HG02763 (cell line): Measurements from ENCODE around the gene STX2.

ENCODE experiments used
- ATAC-seq: cut with Tn5 transposase; IDR thresholded peaks from one replicate; pipeline ENCODE4 v1.9.1; 2021; ENCODE audit warnings: mild to moderate bottlenecking, moderate library complexity; ENCODE audit not compliant: unreplicated experiment

The STX2 gene

DNA sequence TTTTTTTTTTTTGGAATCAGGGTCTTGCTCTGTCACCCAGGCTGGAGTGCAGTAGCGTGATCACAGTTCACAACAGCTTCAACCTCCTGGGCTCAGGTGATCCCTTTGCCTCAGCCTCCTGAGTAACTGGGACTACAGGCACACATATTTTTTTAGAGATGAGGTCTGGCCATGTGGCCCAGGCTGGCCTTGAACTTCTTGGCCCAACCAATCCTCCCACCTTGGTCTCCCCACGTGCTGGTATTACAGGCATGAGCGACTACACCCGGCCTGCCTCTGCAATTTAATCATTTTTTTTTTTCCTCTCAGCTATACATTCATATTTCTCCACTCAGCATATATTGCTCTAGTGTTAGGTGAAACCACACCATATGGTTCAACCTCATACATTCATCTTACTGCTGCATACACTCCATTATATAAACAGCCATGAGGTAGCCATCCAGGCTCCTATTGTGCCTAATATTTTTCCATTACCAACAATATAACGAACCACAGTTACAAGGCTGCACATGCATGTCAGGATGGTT is 7.1 kb downstream of the STX2 start:
- no peak for ATAC-seq

DNA sequence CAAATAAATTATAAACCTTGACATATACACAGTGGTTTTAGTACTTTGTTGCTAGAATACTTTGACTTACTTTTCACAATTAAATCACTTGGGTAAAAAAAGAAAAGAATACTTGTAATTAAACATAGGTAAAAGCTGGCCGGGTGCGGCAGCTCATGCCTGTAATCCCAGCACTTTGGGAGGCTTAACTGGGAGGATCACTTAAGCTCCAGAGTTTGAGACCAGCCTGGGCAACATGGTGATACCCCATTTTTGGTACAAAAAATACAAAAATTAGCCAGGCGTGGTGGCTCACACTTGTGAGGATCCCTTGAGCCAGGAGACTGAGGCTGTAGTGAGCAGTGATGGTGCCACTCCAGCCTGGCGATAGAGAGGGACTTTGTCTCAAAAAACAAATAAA is 7.8 kb downstream of the STX2 start:
- ATAC-seq = no peak

GRCh38 chr12:130830246-130830551 is 8.9 kb downstream of the STX2 start:
- ATAC-seq = no peak

- ATAC-seq = no peak
Measured at GRCh38 chr12:130829391-130830245, 9.4 kb downstream of the STX2 start.

DNA sequence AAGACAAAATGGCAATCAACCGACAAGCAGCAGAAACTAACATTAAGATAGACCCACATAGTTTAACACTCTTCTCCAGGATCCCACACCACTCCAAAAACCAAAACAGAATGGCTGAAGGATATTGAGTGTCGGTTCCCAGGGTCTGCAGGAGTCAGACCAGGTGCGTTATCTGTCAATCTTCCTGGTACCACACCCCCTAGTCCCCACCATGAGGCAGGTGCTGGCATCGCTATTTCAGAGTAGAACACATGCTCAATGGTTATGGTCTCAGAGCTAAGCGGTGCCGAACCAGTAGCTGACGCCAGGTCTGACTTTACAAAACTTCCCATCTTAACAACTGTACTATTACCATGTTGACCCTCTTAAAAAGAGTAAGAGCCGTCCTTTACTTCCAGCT is 10.2 kb downstream of the STX2 start:
- ATAC-seq = no peak

- no peak for ATAC-seq
Measured at GRCh38 chr12:130827432-130827831, 11.6 kb downstream of the STX2 start.

DNA sequence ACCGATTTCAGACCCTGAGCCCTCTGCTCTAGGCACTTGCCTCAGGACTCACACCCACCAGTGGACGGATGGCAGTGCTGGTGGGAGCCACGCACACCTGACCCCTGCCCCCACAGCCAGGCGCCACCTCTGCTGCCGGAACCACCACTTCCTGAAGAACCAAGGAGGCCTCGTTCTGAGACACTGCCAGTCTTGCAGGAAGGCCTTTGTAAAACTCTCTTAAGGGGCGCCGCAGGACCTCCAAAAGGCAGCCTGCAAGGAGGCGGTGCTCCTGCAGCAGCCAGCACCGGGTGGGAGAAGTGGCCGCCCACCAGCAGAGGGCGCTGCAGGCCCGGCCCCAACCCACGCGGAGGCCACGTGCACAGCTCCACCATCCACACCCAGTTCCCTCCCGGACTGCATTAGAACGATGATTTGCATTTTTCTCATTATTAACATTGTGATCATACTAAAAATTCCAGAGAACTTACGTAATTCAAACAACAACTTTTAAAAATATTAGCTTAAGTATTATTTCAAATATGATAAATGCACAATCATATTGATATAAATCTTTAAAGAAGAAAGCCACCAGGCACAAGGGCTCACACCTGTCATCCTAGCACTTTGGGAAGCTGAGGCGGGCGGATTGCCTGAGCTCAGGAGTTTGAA is 12.8 kb downstream of the STX2 start:
- no peak for ATAC-seq

GRCh38 chr12:130825771-130826150 is 13.3 kb downstream of the STX2 start:
- no peak for ATAC-seq

GRCh38 chr12:130819681-130820080 is 19.4 kb downstream of the STX2 start:
- no peak for ATAC-seq

DNA sequence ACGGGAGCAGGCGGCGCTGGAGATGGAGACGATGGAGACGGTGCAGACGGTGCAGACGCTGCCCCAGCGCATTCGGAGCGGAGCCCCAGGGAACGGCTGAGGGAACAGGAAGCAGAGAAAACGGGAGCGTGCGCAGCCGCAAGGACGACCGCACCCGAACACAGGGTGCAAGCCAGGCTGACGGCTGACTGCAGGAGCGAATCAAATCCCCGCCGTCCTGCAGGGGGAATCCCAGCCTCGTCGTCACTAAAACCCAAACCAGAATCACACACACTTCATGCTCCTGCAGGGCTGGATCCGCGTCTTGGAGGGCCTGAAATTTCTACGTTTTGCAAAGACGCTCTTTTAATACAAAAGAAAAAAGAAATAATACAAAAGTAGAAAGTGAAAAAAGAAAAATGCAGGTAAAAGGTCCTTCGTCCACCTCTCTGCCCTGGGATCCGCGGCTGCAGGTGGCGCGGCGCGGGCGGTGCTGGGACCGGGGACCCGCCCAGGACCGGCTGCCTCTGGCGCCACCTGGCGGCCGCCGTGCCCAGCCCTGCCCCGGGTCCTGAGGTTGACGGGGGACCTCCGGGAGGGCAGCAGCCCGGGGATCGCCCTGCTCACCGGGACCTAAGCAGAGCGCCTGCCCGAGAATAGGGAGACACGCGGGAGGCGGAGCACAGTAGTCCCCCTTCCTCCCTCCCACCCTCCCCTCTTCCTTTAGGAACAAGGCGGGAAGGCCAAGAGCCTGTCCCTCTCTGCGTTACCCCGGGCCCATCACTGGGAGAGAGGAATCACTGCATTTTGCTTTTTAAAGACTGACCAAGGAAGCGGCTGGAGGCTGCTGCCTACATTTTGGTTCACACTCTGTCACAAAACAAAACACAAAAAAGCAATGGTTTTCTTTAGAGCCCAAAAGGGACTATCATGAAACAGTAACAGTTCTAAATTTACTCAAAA is 20.1 kb downstream of the STX2 start:
- ATAC-seq = peak; percentile 81

DNA sequence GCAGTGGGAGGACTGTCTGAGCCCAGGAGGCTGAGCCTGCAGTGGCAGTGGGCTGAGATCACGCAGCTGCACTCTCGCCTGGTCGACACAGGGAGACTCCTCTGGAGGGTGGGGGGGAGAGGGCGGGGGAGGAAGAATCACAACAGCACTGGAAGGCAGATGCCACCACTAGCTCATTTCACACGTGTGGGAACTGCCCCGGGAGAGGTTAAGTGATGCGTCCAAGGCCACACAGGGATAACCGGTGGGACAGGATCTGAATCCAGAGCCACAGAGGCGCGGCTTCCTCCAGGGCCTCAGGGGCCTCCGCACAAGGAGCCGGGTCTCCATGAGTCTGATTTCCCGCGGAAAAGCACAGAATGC is 20.8 kb downstream of the STX2 start:
- ATAC-seq = peak; percentile 2

DNA sequence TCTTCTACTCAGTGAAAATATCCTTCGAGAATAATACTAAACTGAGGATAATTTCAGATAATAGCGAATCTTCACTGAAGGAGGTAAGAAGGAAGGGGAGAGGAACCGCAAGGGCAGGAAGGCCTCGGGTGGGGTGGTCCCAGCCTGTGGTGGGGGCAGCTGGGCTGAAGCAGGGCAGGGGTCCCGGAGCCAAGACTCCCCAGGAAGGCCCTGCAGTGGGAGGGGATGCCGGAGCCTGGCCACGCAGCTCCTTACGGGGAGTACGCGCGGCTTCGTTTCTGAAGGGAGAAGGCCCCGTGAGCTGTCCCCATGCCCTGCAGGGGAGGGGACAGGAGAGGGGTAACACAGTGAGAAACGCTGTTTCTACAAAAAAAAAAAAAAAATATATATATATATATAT is 21.2 kb downstream of the STX2 start:
- ATAC-seq = no peak

DNA sequence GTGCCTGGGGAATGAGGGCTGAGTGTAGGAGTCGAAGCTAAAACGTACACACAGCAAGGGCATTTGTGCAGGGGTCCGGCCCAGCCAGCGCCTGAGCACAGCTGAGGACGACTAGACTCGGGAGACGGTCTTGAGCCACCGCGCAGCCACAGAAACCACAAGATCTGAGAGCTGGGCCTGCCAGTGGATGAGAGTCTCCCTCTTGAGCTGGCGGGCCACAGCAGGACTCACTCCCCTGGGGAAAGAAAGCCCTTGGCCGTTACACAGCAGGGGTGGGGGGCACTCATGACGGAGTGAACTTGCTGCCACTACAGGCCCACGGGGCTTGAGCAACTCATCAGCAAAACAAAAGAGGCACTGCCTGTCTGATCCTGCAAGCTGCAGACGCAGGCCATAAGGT is 23.0 kb downstream of the STX2 start:
- no peak for ATAC-seq

DNA sequence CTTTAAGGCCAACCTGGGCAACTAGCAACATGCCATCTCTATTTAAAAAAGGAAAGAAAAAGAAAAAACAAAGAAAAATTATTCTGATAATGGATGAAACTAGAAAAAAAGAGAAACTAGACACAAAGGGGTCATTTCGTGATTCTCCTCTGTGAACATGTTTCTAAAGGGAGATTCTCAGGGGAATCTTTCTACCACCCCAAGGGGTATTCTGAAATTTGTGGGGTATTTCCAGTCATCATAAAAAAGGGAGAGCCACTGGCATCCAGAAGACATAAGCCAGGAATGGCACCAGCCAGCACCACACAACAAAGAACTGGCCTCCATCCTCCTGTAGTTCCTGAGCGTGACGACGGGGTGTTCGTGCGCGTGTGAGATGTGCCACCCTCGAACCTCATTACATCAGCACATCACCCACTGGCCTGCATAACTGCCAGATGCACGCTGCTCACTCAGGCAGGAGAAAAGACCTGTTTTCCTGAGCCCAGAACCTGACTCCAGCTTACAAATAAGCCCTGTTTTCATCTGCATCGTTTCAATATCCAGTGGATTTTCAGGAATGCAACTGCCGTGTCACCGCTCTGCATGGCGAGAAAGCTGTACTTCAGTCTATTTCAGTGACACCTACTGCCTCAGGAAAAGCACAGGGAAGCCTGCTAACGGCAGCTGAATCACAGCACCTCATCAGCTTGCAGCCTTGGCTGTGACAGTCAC is 23.9 kb downstream of the STX2 start:
- no peak for ATAC-seq

DNA sequence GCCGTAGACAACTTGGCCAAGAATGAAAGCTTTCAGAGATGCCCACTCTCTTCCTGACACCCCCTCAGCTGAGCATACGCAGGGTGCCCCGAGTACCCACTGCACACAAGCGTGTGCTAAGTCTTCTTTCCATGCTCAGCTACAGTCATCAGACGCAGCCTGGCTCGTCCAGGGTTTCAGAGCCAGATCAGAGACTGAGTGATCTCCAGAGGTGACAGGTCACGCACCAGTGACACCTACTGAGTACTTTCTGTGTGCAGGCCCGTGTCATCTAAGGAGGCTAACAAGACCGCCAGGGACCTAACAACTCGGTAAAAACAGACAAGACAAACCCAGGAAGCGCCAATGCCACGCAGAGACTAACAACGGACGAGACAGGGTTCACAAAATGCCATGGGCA is 25.1 kb downstream of the STX2 start:
- ATAC-seq = no peak

- ATAC-seq = no peak
Measured at GRCh38 chr12:130813436-130813835, 25.6 kb downstream of the STX2 start.

GRCh38 chr12:130809791-130810190 is 29.3 kb downstream of the STX2 start:
- no peak for ATAC-seq

DNA sequence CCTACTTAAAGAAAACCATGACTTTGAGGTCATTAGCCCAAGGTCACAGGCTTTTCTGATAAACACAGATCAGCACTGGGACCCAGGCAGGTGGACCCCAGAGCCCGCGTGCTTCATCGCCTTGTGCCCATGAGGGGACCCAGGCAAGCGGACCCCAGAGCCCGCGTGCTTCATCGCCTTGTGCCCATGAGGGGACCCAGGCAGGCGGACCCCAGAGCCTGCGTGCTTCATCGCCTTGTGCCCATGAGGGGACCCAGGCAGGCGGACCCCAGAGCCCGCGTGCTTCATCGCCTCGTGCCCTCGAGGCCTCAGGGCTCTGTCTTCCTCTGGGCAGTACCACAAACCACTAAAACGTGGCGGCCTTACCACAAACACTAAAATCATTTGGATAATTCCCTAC is 31.7 kb downstream of the STX2 start:
- ATAC-seq = no peak

- no peak for ATAC-seq
Measured at GRCh38 chr12:130806574-130806973, 32.5 kb downstream of the STX2 start.

GRCh38 chr12:130805635-130806034 is 33.4 kb downstream of the STX2 start:
- no peak for ATAC-seq

GRCh38 chr12:130804216-130804615 is 34.8 kb downstream of the STX2 start:
- ATAC-seq = no peak
